GM18868 (cell line): Measurements from ENCODE around the gene KCTD11.

ENCODE experiments used
- ATAC-seq: cut with Tn5 transposase; IDR thresholded peaks from one replicate; pipeline ENCODE4 v1.9.1; 2021; ENCODE audit warnings: mild to moderate bottlenecking, moderate library complexity; ENCODE audit not compliant: unreplicated experiment

Gene KCTD11

GRCh38 chr17:7403043-7403726 is 51.2 kb downstream of the KCTD11 start:
- no peak for ATAC-seq

GRCh38 chr17:7403727-7403976 is 51.7 kb downstream of the KCTD11 start:
- no peak for ATAC-seq

- ATAC-seq = peak; percentile 94
Observed at GRCh38 chr17:7403977-7404736, 52.2 kb downstream of the KCTD11 start, which contains the start of gene TMEM256. Gene TMEM256 (minus strand): TSS chr17:7404097. CDS start chr17:7404084, 13 bp downstream.
